Esophagus (tissue), 2 donors: ENCODE data around the gene P4HA2. TPM values are rescaled to one million over a fixed set of nuclear protein-coding genes. Genes with fewer than 3 reads are reported as not detected.

ENCODE experiments used
- H3K27ac ChIP-seq, 2 donors: one replicate each; pipeline ENCODE4 v1.5.1; 2013; ENCODE audit warnings: low read depth in 2 of 2, mild to moderate bottlenecking in 2 of 2, inconsistent platforms in 1 of 2, low read length in 1 of 2, moderate library complexity in 1 of 2
- H3K27me3 ChIP-seq, 2 donors: one replicate each; pipeline ENCODE4 v1.6.1; 2013; ENCODE audit warnings: low read length in 2 of 2, control low read depth in 1 of 2, mild to moderate bottlenecking in 1 of 2; ENCODE audit not compliant: insufficient read depth in 2 of 2, control insufficient read depth in 1 of 2
- H3K36me3 ChIP-seq, 2 donors: one replicate each; pipeline ENCODE4 v1.6.1; 2013; ENCODE audit warnings: low read length in 1 of 2; ENCODE audit not compliant: control insufficient read depth in 2 of 2, insufficient read depth in 2 of 2
- H3K4me1 ChIP-seq, 2 donors: one replicate each; pipeline ENCODE4 v1.6.1; 2013; ENCODE audit warnings: low read length in 1 of 2; ENCODE audit not compliant: control insufficient read depth in 2 of 2, insufficient read depth in 2 of 2
- H3K4me3 ChIP-seq, 2 donors: one replicate each; pipeline ENCODE4 v1.5.1; 2013; ENCODE audit warnings: low read length in 2 of 2, mild to moderate bottlenecking in 2 of 2, low read depth in 1 of 2, moderate library complexity in 1 of 2
- H3K9me3 ChIP-seq, 2 donors: one replicate each; pipeline ENCODE4 v1.6.1; 2013; ENCODE audit warnings: mild to moderate bottlenecking in 2 of 2, low read depth in 1 of 2, low read length in 1 of 2, moderate library complexity in 1 of 2; ENCODE audit not compliant: control insufficient read depth in 2 of 2, insufficient read depth in 1 of 2
- WGBS, 2 donors: extraction: QIAGEN DNeasy Blood & Tissue Kit; methylation state at CpG; one replicate each; pipeline ENCODE4 v1.1.7; 2013; 5-methylcytosine and 5-hydroxymethylcytosine counted together
- polyA plus RNA-seq, 2 donors: library from polyadenylated mRNA; stranded (reverse); fragments of 200-250 nt; gene quantifications; one replicate each; pipeline ENCODE4 v1.2.3, GENCODE V29; 2013
- donor health status: healthy with polysubstance abuse.
- donor health status: Bipolar disorder and iron deficiency.

The P4HA2 gene
- polyA plus RNA-seq, 2 donors = 11.5 to 11.9 TPM

DNA sequence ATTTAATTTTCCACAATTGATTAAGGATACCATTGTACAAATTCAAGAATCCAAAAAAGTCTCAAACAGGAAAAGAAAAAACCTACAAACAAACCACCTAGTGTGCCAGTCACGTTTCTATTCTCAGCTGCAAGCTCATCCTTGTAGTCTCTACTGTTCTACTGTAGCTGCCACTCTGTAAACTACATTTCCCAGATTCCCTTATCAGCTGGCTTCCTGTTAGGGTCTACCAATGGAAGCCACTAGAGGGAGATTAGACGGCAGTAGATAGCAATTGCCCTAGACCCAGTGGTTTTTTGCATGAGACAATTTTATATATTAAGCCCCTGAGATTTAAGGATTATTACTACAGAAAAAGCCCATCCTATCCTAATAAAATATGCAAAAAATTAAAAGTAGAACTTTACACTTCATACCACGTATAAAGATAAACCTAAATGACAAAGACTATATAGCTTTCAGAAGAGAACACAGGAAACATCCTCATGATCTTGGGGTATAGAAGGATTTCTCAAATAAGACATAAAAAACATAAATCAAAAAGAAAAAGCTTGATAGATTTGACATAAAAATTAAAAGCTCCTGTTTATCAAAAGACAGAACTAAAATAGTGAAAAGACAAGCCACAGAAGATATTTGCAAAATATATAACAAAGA lies 37.4 kb downstream of the P4HA2 start:
- no peaks in the 10 kb centered on the region for H3K9me3 ChIP-seq
- no peak overlapping the region for H3K4me3 ChIP-seq
- no peaks in the 10 kb centered on the region for H3K27me3 ChIP-seq
- WGBS, 2 donors = 10% methylated on average over 3 of the region's 3 CpGs
- no peak overlapping the region for H3K27ac ChIP-seq
- H3K36me3 ChIP-seq = peaks cover 0 to 9% of the 10 kb centered on the region in 2 donors
- H3K4me1 ChIP-seq = no peaks in the 10 kb centered on the region

DNA sequence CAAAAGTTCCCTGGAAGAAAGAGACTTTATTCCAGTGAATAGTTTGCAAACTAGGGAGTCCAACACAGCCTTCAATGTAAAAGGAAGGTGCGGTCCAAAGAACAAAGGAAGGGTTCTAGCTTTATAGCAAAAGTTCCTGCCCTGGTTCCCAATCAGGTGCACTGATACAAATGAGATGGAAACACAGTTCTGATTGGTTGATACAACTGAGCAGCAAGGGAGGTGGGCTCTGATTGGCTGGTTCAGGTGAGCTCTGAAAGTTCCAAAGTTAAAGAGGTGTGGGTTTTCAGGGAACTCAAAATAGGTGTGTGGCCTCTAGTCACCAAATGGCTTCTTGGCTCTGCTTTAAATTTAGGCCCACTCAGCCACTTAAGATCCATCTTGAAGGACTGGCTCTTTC lies 43.1 kb downstream of the P4HA2 start:
- H3K4me1 ChIP-seq = no peaks in the 10 kb centered on the region
- H3K27me3 ChIP-seq = no peaks in the 10 kb centered on the region
- WGBS, 2 donors = 95 to 96% methylated on average over 1 of the region's 1 CpG
- H3K9me3 ChIP-seq = no peaks in the 10 kb centered on the region
- no peaks in the 10 kb centered on the region for H3K36me3 ChIP-seq
- no peak overlapping the region for H3K4me3 ChIP-seq
- H3K27ac ChIP-seq = no peak overlapping the region

DNA sequence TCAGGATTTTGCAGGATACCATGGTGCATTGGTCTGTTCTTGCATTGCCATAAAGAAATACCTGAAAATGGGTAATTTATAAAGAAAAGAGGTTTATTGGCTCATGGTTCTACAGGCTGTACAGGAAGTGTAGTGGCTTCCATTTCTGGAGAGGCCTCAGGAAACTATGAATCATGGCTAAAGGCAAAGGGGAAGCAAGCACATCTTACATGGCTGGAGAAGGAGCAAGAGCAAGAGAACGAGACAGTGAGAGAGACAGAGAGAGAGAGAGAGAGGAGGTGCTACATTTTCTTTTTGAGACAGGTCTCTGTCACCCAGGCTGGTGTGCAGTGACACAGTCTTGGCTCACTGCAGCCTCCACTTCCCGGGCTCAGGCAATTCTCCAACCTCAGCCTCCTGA lies 43.9 kb downstream of the P4HA2 start:
- 88 to 92% methylated on average over 2 of the region's 2 CpGs for WGBS, 2 donors
- H3K4me3 ChIP-seq = no peak overlapping the region
- H3K27ac ChIP-seq = no peak overlapping the region
- H3K9me3 ChIP-seq = no peaks in the 10 kb centered on the region
- no peaks in the 10 kb centered on the region for H3K27me3 ChIP-seq
- H3K4me1 ChIP-seq = no peaks in the 10 kb centered on the region
- no peaks in the 10 kb centered on the region for H3K36me3 ChIP-seq

GRCh38 chr5:132182359-132183040 lies 45.2 kb downstream of the P4HA2 start:
- WGBS, 2 donors = 54 to 76% methylated on average over 13 of the region's 13 CpGs
- no peak overlapping the region for H3K27ac ChIP-seq

DNA sequence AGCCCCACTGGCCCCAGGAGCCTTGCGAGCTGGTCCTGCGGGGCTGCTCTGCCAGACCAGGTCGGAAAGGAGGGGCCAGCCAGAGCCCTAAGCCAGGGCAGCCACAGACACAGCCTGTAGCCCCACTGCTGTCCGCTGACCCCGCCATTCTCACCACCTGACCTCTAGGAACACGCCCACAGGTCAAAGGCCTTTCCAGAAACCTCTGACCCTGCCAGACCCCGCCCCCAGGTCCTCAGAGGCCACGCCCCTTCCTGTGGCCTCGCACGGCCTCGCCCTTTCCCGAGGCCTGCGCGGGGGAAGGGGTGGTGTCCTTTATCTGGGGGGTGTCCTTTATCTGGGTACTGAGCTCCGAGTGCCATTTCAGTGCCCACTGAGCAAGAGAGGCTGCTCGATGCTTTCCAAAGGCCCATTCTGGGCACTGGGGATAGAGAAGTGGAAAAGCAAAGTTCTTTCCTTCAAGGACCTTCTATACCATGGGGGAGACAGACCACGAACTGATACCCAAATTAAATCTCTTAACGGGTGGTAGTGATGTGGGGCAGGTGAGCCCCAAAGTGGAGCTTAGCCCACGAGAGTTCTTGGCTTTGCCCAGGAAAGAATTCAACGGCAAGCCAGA lies 46.5 kb downstream of the P4HA2 start:
- H3K27me3 ChIP-seq = no peaks in the 10 kb centered on the region
- H3K4me1 ChIP-seq = no peaks in the 10 kb centered on the region
- no peaks in the 10 kb centered on the region for H3K9me3 ChIP-seq
- H3K36me3 ChIP-seq = no peaks in the 10 kb centered on the region
- no peak overlapping the region for H3K4me3 ChIP-seq
- H3K27ac ChIP-seq = no peak overlapping the region
- WGBS, 2 donors = 69 to 80% methylated on average over 20 of the region's 20 CpGs

More at GRCh38 chr5:132182359-132183040, 45.2 kb downstream of the P4HA2 start:
- no peaks in the 10 kb centered on the region for H3K27me3 ChIP-seq
- no peak overlapping the region for H3K4me3 ChIP-seq
- H3K36me3 ChIP-seq = no peaks in the 10 kb centered on the region
- no peaks in the 10 kb centered on the region for H3K4me1 ChIP-seq
- no peaks in the 10 kb centered on the region for H3K9me3 ChIP-seq

- Histone ChIP-seq H3K36me3 (no peaks in the 10 kb centered on the region), H3K4me1 (no peaks in the 10 kb centered on the region), H3K4me3 (no peak overlapping the region), H3K27ac (no peak overlapping the region), H3K27me3 (no peaks in the 10 kb centered on the region), H3K9me3 (no peaks in the 10 kb centered on the region)
- 14 to 18% methylated on average over 8 of the region's 8 CpGs for WGBS, 2 donors
Observed at GRCh38 chr5:132180134-132180745, 47.4 kb downstream of the P4HA2 start.

GRCh38 chr5:132179405-132179804 lies 48.2 kb downstream of the P4HA2 start:
- H3K4me1 ChIP-seq = no peaks in the 10 kb centered on the region
- no peak overlapping the region for H3K4me3 ChIP-seq
- no peak overlapping the region for H3K27ac ChIP-seq
- WGBS, 2 donors = 46 to 50% methylated on average over 3 of the region's 3 CpGs
- H3K9me3 ChIP-seq = no peaks in the 10 kb centered on the region
- H3K36me3 ChIP-seq = no peaks in the 10 kb centered on the region
- no peaks in the 10 kb centered on the region for H3K27me3 ChIP-seq

DNA sequence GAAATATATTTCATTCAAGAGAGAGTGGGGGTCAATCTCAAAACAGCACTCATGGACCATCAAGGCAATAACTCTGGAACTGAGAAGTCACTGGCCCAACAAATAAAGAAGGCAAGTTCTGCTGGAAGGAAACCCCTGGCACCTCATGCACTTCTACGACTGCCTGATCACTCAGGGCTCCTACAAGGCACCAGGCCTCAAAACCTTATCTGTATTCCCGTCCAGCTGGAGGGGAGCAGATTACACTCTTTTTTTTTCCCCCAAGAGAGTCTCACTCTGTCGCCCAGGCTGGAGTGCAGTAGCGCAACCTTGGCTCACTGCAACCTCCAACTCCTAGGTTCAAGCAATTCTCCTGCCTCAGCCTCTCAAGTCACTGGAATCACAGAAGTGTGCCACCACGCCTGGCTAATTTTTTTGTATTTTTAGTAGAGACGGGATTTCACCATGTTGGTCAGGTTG lies 49.9 kb downstream of the P4HA2 start:
- Histone ChIP-seq H3K9me3 (no peaks in the 10 kb centered on the region), H3K4me3 (no peak overlapping the region), H3K27ac (no peak overlapping the region), H3K36me3 (no peaks in the 10 kb centered on the region), H3K27me3 (no peaks in the 10 kb centered on the region), H3K4me1 (no peaks in the 10 kb centered on the region)
- WGBS, 2 donors = 86 to 95% methylated on average over 6 of the region's 6 CpGs

- Histone ChIP-seq H3K4me3 (no peak overlapping the region), H3K27ac (no peak overlapping the region), H3K4me1 (no peaks in the 10 kb centered on the region), H3K9me3 (no peaks in the 10 kb centered on the region), H3K36me3 (no peaks in the 10 kb centered on the region), H3K27me3 (no peaks in the 10 kb centered on the region)
- 64 to 65% methylated on average over 3 of the region's 3 CpGs for WGBS, 2 donors
Observed at GRCh38 chr5:132176987-132177386, 50.7 kb downstream of the P4HA2 start.
